Calu3 (cell line): ENCODE measurements around the gene KHDC3L. TPM values are rescaled to one million over a fixed set of nuclear protein-coding genes. Genes with fewer than 3 reads are reported as not detected.
"Not testable (repeated sequence)": the region's sequence is repeated elsewhere in the genome, so short reads cannot be mapped to it uniquely, and the experiment has no call there.

Experiments
- BruUV-seq: library from RNA; stranded (reverse); fragments of 400-500 nt; replicated peaks from 2 replicates; lab custom pipeline; 2021; lab: Mats Ljungman, UMichigan
- CTCF ChIA-PET: fragments of 300-600 bp; sonication (Branson Sonifier 250); formaldehyde crosslinking; loops from one replicate; lab custom pipeline; 2022; ENCODE audit warnings: antibody characterized with exemption; lab: Charles Lee
- DNase-seq: peaks from one replicate; pipeline ENCODE4 v3.0.0; 2022
- H3K27ac Mint-ChIP-seq: one replicate; pipeline ENCODE4 v1.8.0; 2022; ENCODE audit warnings: mixed read lengths; ENCODE audit not compliant: unreplicated experiment
- H3K27me3 Mint-ChIP-seq: one replicate; pipeline ENCODE4 v1.8.0; 2022; ENCODE audit warnings: mixed read lengths; ENCODE audit not compliant: unreplicated experiment
- H3K36me3 Mint-ChIP-seq: one replicate; pipeline ENCODE4 v1.8.0; 2022; ENCODE audit warnings: mild to moderate bottlenecking, moderate library complexity, mixed read lengths; ENCODE audit not compliant: insufficient read depth, unreplicated experiment
- H3K4me1 Mint-ChIP-seq: one replicate; pipeline ENCODE4 v1.8.0; 2022; ENCODE audit warnings: mild to moderate bottlenecking, low read depth, mixed read lengths; ENCODE audit not compliant: unreplicated experiment
- H3K4me3 Mint-ChIP-seq: one replicate; pipeline ENCODE4 v1.8.0; 2022; ENCODE audit warnings: mild to moderate bottlenecking, low read depth, moderate library complexity, mixed read lengths; ENCODE audit not compliant: unreplicated experiment
- H3K9me3 Mint-ChIP-seq: one replicate; pipeline ENCODE4 v1.8.0; 2022; ENCODE audit warnings: low read depth, mixed read lengths; ENCODE audit not compliant: unreplicated experiment
- CTCF ChIP-seq: fragments of 200-600 bp; IDR thresholded peaks from one replicate; pipeline ENCODE4 v1.8.0; 2022; ENCODE audit warnings: antibody characterized with exemption; ENCODE audit not compliant: unreplicated experiment
- intact Hi-C: fragments of 100-400 bp; cut with micrococcal nuclease; formaldehyde crosslinking; loops from one replicate; pipeline ENCODE4 v1.10.0; 2022; ENCODE audit not compliant: unreplicated experiment
- total RNA-seq: library from RNA; stranded (reverse); gene quantifications from 2 replicates; pipeline ENCODE4 v1.2.3, GENCODE V29; 2022

KHDC3L gene
- total RNA-seq, 1 experiment from 2014 or later: not detected

- CTCF ChIA-PET: interaction anchor here (0.9 to 1.7 kb wide), 3 partner anchors 61 to 265 kb away, joined by 3 to 19 read pairs (median 3); partner anchors contain the start of gene SLC17A5
- BruUV-seq: TSS peak; percentile 26
- peaks cover 21% of the 10 kb centered on the region for H3K36me3 Mint-ChIP-seq
- H3K4me3 Mint-ChIP-seq: peak overlapping the region; percentile 80
- H3K27ac Mint-ChIP-seq: peak overlapping the region; percentile 90
- no peaks in the 10 kb centered on the region for H3K27me3 Mint-ChIP-seq
- intact Hi-C loops: loop anchor here (1.0 kb wide), 1 partner anchor 103 kb away; no protein-coding TSS in a partner anchor
- TF ChIP-seq CTCF: peak; percentile 65
- H3K4me1 Mint-ChIP-seq: peaks cover 15% of the 10 kb centered on the region
- DNase-seq: peak; percentile 74
- no peaks in the 10 kb centered on the region for H3K9me3 Mint-ChIP-seq
These were observed 26.5 kb downstream of the KHDC3L start for GRCh38 chr6:73388800-73389512.

GRCh38 chr6:73389854-73390253 is 27.4 kb downstream of the KHDC3L start:
- H3K9me3 Mint-ChIP-seq: no peaks in the 10 kb centered on the region
- BruUV-seq: no TSS peak
- peaks cover 30% of the 10 kb centered on the region for H3K36me3 Mint-ChIP-seq
- no peak overlapping the region for H3K4me3 Mint-ChIP-seq
- no peak for TF ChIP-seq CTCF
- H3K27me3 Mint-ChIP-seq: no peaks in the 10 kb centered on the region
- H3K4me1 Mint-ChIP-seq: peaks cover 15% of the 10 kb centered on the region
- intact Hi-C loops: no loop called here
- no peak overlapping the region for H3K27ac Mint-ChIP-seq
- CTCF ChIA-PET: interaction anchor here (0.7 kb wide), 1 partner anchor 104 kb away, joined by 3 read pairs; no protein-coding TSS in a partner anchor
- DNase-seq: no peak

- Mint-ChIP-seq H3K4me3 (no peak overlapping the region), H3K27ac (no peak overlapping the region), H3K4me1 (peaks cover 15% of the 10 kb centered on the region), H3K9me3 (no peaks in the 10 kb centered on the region), H3K27me3 (no peaks in the 10 kb centered on the region), H3K36me3 (peaks cover 34% of the 10 kb centered on the region)
- TF ChIP-seq CTCF: no peak
- no peak for DNase-seq
- intact Hi-C loops: no loop called here
- CTCF ChIA-PET: no interaction called here
- no TSS peak for BruUV-seq
These were observed 29.2 kb downstream of the KHDC3L start for GRCh38 chr6:73391675-73392074.

- H3K4me3 Mint-ChIP-seq, H3K27ac Mint-ChIP-seq, H3K27me3 Mint-ChIP-seq, DNase-seq, CTCF ChIA-PET, H3K9me3 Mint-ChIP-seq, BruUV-seq, intact Hi-C loops: not testable (repeated sequence)
- Mint-ChIP-seq H3K4me1 (peaks cover 15% of the 10 kb centered on the region), H3K36me3 (peaks cover 34% of the 10 kb centered on the region)
These were observed 29.7 kb downstream of the KHDC3L start for GRCh38 chr6:73392188-73392587.

- CTCF ChIA-PET: no interaction called here
- no peak for DNase-seq
- H3K4me1 Mint-ChIP-seq: peaks cover 15% of the 10 kb centered on the region
- peak overlapping the region; percentile 92 for H3K4me3 Mint-ChIP-seq
- no peaks in the 10 kb centered on the region for H3K9me3 Mint-ChIP-seq
- peaks cover 34% of the 10 kb centered on the region for H3K36me3 Mint-ChIP-seq
- intact Hi-C loops: no loop called here
- BruUV-seq: no TSS peak
- no peak for TF ChIP-seq CTCF
- peak overlapping the region; percentile 98 for H3K27ac Mint-ChIP-seq
- H3K27me3 Mint-ChIP-seq: no peaks in the 10 kb centered on the region
These were observed 30.8 kb downstream of the KHDC3L start for GRCh38 chr6:73393278-73393677.
